Renal cortical epithelial cell (primary cell): ENCODE data around the gene PRKX. TPM values are rescaled to one million over a fixed set of nuclear protein-coding genes. Genes with fewer than 3 reads are reported as not detected.
"Not testable (repeated sequence)": the region's sequence is repeated elsewhere in the genome, so short reads cannot be mapped to it uniquely, and the experiment has no call there.

Source experiments
- DNase-seq: peaks from one replicate; pipeline ENCODE4 v3.0.0-alpha.2; 2011; ENCODE audit warnings: low read depth
- total RNA-seq: library from RNA; depleted of rRNA; stranded (reverse); fragments of >200 nt; gene quantifications from 2 replicates; pipeline ENCODE4 v1.2.3, GENCODE V29; 2014

PRKX gene
- total RNA-seq, 1 donor from 2014 or later: 57.5 TPM

DNA sequence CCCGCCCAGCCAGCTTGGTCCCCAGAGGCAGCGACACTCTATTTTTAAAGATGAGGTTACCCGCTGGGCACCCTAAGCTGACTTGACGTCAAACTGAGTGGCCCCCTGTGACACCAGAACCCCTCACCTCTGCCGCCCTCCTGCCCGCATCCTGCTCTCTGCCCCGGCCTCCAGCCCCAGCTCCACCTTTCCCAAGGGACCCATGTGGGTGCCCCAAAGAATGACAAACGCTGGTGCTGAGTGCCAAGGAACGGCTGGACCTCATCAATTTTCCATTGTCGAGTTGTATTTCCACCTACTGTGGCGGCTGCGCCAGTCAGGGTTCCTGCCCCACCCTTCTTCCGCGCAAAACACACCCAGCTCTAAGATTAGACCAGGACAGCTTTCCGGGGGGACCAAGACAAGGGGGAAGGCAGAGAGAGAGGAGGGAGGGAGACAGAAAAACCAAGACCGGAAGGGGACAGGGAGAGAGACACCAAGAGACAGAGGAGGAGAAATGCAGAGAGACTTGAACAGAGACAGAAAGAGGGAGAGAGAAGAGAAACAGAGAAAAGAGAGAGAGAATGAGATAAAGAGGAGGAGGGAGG, 2.0 kb downstream of the PRKX start:
- DNase-seq: no peak

DNA sequence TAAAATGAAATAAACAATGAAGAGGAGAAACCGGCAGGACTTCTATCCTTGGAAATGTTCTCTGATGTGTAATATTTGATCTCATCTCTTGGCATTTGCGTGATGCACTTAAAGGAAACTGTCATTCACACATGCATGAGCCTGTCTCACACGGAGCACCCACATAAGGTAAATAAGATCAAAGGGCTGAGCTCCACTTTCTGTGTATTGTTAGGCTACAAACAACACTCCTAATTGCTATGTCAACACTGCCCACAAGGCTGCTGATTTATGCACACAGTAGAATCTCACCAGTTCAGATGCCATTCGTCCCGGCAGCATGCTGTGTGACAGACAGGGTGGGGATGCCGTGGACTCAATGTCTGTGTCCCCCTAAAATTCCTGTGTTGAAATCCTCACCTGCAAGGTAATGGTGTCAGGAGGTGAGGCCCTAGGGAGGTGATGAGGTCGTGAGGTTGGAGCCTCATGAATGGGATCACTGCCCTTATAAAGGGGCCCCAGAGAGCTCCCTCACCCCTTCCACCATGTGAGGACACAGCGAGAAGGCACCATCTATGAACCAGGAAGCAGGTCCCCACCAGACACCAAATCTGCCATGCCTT, 5.7 kb downstream of the PRKX start:
- not testable (repeated sequence) for DNase-seq

DNA sequence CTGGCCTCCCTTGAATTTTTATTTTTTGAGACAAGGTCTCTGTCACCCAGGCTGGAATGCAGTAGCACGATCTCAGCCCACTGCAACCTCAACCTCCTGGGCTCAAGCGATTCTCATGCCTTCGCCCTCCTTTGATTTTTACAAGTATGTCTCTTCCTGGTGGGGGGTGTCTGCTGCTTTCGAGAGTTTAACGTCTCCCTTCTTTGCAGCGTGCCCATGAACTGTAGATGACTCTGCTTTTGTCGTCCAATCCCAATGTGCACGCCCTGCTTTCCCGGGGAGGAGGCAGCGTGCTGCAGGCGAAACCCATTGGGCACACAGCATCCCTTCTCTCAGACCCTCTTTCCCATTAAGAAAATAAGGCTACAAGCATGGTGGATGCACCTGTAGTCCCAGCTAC, 7.0 kb downstream of the PRKX start:
- no peak for DNase-seq

DNA sequence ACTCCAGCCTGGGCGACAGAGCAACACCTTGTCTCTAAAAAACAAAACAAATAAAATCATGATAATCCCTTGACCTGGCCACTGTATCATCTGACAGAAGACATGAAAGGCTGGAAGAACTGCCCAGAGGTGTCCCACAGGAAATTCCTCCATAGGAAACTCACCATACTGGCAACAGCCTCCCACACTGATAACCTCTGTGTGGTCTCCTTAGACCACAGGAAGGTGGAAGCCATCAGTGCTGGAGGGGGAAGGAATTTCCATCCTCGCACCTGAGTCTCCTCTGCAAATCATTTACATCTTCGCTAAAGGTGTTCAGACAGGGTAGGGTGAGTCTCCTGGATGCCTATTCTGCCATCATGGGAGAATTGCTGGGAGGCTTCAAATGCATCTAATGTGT, 10.2 kb downstream of the PRKX start:
- not testable (repeated sequence) for DNase-seq

DNA sequence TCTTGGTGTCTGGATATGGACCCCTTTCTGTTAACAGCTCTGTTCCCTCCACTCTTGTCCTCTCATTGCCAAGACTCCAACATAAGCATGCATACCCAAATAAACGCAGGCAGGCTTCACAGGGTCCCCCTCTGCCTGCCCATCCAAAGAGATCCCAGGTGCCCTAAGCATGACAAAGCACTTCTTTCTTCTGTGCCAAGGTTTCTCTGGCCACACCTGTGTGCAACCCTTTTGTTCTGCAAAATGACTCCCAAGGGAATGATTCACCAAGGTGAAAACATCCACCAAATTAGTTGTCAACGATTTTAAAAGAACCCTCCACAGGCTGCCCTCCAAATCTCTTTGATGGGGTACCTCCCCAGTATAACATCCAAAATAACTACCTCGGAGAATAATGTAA, 11.4 kb downstream of the PRKX start:
- not testable (repeated sequence) for DNase-seq

DNA sequence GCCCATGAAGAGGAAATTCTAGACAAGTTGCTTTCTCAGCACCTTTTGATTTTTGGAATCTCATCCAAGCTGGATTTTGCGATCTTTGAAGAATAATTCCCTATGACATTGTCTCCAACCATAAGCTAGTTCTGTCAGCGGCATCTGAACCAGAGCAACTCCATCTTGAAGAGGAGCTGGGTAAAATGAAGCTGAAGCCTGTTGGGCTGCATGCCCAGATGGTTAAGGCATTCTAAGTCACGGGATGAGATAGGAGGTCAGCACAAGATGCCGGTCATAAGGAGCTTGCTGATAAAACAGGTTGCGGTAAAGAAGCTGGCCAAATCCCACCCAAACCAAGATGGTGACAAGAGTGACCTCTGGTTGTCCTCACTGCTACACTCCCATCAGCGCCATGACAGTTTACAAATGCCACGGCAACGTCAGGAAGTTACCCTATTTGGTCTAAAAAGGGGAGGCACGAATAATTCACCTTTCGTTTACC, 12.0 kb downstream of the PRKX start:
- not testable (repeated sequence) for DNase-seq

DNA sequence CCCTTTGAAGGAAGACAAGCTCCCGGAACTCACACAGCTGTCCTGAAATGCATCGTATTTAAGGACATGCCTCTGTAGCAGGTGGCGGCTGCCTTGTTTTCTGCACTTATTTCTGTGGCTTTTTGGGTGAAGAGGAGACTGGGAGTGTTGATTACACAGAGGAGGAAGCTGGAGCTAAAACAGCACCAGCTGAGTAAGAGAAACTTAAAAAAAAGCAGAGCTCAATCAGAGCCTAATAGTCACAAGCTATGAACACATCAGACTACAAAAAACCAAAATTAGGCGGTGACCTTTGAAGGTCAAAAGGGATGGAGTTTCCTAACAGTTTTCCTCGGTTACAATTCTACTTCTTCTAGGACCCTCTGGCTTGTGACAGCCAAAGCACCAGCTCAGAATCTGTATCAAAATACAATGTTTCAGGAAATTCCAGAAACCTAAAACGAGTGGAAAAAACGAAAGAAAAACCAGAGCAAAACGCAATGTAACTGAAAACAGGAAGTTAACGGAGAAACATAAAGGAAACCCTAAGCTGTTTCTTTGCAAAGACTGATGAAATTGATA, 13.5 kb downstream of the PRKX start:
- DNase-seq: peak; percentile 22

DNA sequence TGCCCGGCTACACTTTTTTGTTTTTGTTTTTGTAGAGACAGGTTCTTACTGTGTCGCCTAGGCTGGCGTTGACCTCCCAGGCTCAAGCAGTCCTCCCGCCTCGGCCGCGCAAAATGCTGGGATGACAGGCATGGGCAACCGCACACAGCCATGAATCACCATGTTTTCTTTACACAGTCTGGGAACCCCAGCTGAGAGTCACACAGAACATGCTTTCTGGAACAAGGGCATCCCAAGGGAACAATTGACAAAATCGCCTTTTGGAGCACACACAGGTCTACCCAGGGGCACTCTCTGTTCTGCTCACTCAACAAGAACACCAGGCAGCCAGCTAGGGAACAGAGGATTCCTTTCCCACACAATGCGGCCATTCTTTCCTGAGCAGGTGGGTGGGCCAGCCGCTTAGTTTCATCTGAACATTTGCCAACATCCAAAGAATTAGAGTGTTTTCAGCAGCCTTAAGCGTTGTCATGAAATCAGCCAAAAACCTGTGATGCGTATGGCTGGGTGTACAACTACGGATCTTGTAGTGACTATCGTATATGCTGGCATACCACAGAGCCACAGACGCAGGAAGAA, 15.7 kb downstream of the PRKX start:
- peak; percentile 98 for DNase-seq

DNA sequence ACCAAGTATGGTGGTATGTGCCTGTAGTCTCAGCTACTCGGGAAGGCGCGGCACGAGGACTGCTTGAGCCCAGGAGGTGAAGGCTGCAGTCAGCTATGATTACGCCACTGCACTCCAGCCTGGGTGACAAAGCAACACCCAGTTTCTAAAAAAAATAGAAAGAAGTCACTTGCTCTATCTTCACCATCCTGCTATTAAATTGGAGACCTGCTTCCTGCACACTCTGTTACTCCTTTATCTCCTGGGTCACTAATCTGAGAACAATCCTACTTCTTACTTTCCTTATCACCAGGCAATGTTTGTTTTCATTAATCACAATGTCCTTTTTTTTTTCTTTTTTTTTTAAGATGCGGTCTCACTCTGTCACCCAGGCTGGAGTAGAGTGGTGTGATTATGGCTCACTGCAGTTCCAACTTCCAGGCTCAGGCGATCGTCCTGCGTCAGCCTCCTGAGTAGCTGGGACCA, 16.2 kb downstream of the PRKX start:
- DNase-seq: no peak

DNA sequence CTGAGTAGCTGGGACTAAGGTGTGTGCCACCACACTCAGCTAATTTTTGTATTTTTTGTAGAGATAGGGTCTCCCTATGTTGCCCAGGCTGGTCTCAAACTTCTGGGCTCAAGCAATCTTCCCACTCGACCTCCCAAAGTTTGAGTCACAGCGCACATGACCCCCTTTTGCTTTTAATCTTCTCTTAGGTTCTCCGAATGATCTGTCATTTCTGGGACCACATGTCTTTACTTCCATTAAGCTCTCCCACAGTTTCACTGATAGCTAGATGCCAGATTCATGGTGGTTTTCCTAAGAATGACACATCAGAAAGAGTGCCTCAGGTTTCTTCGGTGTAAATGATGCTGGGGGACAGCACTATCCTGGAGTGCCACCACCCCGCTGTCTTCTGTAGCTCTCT, 17.9 kb downstream of the PRKX start:
- DNase-seq: no peak

DNA sequence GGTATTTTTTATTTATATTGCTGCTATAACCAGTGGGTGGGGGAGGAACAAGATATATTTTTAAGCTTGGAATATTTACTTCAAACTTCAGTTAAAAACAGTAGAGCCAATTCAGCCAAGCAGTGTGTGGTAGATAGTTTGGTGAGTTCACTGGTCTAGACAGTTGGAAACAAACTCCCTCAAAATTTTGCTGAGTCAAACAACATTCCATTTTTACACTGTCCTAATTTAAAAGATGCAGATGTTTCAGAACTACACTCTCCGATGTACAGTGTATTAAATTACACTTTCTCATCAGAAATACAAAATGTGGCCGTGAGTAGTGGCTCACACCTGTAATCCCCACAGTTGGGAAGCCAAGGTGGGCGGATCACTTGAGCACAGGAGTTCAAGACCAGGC, 23.3 kb downstream of the PRKX start:
- no peak for DNase-seq

DNA sequence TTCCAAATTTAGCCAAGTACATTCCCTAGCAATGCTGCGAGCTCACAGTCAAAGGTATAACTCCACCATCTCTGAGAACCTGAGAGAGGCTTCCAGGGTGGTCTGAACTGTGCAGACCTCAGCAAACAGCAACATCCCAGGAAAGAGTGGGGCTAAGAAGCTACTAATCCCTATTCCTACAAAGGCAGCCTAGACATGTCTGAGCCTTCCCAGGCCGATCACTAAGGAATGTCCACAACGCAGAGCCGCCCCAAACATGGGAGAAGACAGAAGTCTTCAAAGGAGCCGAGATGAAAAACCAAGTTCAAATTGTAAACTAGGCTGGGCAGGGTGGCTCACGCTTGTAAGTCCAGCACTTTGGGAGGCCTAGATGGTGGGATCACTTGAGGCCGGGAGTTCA, 30.2 kb downstream of the PRKX start:
- DNase-seq: not testable (repeated sequence)

DNA sequence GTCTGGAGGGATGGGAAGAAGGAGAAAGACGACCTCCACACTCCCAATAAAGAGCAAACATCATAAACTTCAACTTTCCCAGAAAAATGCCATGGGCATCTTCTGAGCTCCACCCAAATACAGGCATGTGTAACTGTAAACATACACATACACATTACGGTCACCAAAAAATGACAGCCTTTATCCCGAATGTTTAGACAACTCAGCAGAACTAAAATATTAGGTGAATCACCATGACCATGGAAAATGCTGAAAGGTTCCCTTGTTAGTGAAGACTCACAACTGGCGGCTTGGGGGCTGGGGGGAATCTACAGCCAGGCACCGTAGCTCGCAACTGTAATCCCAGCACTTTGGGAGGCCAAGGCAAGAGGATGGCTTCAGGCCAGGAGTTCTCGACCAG, 33.0 kb downstream of the PRKX start:
- no peak for DNase-seq

DNA sequence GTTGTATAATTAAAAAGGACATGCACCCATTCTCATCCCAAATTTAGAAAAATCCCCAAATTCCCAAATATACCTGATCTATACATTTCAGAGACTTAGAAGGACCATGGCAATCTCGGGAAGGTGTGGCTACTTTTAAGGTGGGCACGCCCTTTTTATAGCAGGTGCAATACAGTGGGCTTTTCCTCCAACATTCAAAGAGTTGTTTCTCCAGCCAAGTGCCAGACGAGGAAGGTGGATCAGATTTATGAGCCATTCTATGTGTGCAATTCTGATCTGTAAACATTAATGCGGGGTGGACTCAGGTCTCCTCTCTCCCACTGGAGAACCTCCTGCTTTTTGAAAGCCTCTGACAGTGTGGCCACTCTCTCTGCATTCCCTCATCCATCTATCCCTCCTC, 33.8 kb downstream of the PRKX start:
- DNase-seq: no peak

DNA sequence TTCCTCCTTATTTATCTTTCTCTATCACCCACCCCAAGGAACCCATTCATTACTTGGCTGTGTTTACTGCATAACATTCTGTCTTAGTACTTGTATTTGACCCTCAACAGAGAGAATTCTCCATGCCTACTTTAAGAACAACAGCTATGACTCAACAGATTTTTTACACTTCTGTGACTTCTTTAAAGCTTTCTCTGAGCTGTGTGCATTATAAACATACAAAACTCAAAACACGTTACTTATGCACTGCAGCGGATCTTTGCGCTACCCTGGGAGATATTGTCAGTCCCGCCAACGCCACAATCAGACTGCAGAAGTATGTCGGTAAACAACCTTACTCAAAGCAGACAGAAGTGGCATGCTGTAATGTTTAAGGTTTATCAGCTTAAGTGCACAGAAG, 35.1 kb downstream of the PRKX start:
- DNase-seq: peak; percentile 74

DNA sequence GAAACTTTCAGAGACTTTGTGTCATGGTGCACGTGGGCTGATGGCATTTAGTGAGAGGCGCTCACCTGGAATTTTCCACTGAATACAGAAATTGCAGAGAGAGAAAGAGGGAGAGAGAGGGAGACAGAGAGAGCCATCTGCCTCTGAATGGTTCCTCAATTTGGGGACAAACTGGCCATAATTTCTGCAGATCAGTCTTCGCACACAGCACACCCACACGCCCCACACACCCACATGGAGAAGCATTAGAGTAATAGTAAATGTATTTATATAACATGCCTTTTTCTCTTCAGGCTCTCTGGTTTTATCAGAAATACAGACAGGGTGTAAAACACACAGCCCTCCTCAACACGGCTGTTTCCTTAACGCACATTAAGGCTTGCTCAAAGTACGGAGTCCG, 38.6 kb downstream of the PRKX start:
- DNase-seq: no peak

DNA sequence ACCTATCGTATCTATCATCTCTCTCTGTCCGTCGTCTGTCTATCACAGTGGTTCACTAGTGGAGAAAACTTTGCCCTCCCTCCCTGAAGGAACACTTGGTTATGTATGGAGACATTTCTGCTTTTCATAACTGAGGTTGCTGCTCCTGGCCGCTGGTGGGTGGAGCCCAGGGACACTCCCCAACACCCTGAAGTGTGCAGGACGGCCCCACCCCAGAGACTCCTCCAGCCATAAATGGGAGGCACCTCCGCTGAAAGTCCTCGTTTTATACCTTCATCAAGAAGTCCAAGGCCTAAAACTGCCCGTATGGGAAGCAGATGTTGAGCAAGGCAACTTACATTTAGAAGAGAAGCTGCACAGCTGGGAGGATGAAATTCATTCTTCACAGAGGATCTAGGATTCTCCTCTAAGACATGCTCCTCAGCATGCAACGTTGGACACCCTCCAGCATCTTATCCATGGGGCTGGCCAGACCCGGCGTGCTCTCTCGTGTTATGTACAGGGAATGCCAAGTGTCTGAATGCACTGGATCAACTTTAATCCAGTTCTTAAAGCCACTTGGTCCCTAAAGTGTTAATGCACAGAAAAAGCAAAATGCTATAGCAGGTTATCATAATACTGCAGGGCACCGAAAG, 43.5 kb downstream of the PRKX start:
- DNase-seq: no peak

DNA sequence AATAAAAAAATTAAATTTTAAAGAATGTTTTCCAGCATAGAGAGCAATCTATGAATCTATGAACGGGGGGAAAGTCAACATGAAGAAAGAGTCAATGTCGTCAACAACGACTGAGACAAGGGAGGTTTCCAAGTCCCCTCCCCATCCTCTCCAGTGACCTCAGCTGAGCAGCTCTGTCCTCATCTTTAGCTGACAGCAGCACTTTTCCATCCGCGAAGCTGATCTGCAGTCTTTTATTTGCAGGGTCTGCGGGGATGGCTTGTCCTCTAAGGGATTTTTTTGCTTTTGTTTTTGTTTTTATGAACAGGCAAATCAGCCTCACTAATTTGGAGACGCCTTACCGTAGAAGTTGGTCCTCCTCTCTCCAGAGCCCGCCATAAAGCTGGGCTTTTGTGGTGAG, 46.5 kb downstream of the PRKX start:
- DNase-seq: no peak

DNA sequence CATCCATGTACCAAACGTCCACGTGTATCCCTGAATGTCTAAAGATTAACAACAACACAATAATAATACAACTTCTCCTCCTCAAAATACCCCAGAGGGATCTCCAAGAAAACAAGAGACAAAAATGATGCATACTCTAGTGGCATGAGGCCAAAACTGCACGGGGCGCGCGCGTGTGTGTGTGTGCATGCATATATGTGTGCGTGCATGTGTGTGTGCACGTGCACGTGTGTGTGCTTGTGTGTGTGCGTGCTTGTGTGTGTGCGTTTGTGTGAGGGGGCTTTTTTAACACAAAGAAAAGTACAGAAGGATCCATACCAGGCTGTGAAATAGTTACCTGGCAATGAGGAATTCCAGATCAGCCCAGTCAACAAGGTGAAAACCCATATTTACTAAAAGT, 48.5 kb downstream of the PRKX start:
- no peak for DNase-seq

DNA sequence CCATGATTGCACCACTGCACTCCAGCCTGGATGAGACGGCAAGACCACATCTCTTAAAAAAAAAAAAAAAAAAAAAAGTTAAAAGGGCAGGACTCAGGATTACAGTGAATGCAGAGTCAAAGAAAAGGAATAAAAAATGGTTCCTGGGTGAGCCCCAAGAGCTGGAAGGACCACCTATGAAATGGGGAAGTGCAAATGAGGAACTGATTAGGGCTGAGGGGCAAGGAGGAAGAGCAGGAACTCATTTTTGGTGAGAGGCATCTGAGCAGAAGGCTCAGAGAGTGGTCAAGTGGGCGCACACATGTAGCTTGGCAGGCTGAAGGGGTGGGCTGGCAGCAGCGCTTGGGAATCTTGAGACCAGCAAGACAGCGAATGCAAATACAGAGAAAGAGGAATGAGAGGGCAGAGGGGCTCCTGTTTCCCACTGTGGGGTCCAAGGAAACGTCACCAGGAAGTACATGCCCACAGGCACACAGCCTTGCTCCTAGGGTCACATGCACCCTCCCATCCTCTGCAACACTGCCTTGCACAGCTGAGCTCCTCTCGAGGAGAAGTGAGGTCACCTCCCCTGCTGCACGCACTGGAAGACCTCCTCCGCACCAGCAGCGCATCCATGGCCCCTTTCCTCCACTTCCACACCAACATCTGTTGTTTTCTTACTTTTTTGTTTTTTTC, 49.7 kb downstream of the PRKX start:
- not testable (repeated sequence) for DNase-seq

DNA sequence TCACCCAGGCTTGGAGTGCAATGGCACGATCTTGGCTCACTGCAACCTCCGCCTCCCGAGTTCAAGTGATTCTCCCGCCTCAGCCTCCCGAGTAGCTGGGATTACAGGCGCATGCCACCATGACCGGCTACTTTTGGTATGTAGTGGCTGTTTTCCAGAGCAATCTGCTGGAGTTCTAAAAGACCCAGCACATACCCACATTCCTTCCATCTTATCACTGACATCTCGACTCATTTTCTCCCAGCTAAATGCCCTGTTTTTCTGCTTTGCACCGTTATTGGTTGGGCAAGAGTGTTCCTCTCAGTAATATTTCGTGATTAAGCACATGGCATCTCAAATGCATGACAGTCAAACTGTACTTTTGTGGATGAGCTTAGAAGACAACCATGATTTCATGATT, 53.7 kb downstream of the PRKX start:
- no peak for DNase-seq

DNA sequence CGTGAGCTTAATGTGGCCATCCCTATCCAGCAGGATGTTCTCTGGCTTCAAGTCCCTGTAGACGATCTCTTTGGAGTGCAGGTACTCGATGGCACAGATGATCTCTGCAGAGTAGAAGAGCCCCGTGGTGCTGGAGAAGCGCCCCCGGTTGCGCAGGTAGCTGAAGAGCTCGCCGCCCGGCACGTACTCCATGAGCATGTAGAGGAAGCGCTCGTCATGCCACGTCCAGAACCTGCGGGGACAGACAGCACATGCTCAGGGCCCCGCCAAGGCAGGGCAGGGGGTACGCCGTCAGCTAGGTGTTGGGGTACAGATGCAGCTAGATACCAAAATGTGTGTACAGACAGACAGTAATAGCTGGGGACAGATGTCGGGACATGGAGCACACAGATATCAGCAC, 58.3 kb downstream of the PRKX start:
- DNase-seq: no peak
